H4 (cell line): ENCODE data around the gene UPK3BL2. TPM values are rescaled to one million over a fixed set of nuclear protein-coding genes. Genes with fewer than 3 reads are reported as not detected.
"Not testable (repeated sequence)": the region's sequence is repeated elsewhere in the genome, so short reads cannot be mapped to it uniquely, and the experiment has no call there.

Experiments
- DNase-seq: peaks from one replicate; pipeline ENCODE4 v3.0.0-alpha.2; 2015; ENCODE audit warnings: low spot score
- total RNA-seq: library from RNA; depleted of rRNA; stranded (reverse); fragments of >200 nt; shearing (Covaris generic); gene quantifications from 2 replicates; pipeline ENCODE4 v1.2.3, GENCODE V29; 2014

The UPK3BL2 gene
- total RNA-seq, 1 experiment from 2014 or later = 0.15 TPM

DNA sequence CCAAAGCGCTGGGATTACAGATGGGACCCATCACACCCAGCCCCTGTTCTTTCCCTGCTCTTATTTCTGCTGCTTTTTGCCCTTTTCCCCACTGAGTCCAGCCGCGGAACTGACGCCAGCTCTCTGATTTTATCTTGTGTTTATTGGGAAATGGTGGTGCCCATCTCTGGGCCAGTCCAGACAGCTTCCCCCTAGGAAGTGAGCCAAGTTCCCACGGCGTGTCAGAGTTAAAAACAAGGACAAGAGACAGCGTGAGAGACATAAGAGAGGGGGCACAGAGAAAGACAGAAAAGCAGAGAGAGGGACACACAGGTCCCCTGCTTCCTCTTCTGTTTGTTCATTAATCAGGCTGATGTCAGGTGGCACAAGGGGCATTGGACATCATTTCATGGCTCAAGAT lies 11.9 kb downstream of the UPK3BL2 start:
- DNase-seq = not testable (repeated sequence)

DNA sequence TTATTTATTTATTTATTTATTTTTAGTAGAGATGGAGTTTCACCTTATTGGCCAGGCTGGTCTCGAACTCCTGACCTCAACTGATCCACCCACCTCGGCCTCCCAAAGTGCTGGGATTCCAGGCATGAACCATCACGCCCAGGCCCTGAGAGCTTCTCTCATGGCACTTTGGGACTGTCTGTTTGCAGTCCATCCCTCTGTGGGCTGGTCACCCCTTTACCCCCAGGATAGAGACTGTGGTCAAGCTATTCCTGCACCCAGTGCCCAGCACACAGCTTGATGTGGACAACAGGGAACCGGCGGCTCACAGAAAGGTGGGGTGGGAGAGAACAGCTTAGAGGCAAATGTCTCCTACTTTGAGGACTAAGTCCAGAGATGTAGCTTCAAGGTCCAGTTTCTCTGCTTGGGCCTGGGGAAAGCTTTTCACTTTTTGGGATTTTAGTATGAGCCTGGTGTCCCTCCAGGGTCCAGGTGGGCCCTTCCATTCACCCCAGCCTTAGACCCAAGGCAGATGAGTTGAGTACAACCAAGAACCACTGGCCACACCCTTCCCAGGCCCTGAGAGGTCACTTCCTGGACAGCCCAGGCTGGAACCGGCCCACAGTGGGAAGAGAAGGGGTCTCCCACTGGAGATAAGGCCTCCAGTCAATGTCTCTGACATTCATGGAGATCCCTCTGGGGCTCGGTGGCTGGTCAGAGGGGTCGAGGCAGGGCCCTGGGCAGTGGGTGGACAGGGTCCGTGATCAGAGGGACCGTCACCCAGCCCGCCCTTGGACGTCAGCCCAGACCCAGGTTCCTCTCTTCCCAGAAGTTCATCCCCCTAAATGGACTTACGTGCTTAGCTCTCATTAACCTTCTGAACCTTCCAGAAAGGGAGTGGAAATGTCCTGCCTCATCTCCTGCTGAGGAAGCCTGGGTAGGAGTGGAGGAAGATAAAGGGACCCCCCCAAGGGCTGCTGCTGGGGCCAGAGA lies 15.4 kb downstream of the UPK3BL2 start:
- DNase-seq = not testable (repeated sequence)

DNA sequence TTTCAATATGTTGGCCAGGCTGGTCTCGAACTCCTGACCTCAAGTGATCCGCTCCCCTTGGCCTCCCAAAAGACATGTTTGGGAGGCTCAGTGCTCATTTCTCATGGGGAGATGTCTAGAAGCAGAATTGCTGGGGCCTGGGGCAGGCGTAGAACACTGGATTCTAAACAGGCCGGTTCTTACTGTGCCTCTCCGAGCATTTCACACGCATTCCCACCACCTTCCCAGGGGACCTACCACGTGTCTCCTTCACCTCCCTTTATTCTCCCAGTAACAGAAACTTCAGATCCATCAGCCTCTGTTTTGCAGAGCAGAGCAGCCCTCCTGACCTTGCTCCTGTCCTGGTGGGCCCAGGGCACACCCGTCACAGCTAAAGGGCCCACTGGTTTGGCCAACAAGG lies 16.3 kb downstream of the UPK3BL2 start:
- not testable (repeated sequence) for DNase-seq

DNA sequence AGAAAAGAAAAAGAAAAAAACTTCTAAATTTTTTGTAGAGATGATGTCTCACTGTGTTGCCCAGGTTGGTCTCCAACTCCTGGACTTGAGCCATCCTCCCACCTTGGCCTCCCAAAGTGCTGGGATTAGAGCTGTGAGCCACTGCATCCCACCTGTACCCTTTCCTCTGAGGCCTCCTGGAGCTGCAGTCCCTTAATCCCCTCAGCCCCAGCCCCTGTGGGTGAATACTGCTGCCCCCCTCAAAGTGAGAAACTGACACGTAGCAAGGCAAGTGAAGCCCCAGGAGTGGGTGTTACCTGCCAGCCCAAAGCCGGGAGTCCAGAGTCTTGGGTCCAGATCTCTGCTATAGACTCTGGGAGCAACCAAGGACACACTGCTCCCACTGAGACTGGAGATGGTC lies 18.7 kb downstream of the UPK3BL2 start:
- not testable (repeated sequence) for DNase-seq

DNA sequence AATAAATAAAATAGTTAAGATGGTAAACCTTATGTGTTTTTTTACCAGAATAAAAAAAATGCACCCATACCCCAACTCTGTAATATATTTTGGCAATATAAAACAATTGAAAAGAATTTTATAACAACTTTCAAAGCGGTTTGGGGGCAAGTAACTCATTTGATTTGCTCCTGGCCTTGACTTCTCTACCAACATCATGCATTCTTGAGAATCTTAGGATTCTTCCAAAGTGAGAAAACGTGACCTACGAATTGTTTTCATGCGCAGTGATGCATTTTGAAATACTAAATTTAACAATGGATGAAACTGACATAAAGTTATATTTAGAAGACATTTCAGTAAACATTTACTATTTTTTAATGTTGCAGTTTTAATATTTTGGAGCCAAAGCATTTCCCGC lies 22.7 kb downstream of the UPK3BL2 start:
- DNase-seq = not testable (repeated sequence)

DNA sequence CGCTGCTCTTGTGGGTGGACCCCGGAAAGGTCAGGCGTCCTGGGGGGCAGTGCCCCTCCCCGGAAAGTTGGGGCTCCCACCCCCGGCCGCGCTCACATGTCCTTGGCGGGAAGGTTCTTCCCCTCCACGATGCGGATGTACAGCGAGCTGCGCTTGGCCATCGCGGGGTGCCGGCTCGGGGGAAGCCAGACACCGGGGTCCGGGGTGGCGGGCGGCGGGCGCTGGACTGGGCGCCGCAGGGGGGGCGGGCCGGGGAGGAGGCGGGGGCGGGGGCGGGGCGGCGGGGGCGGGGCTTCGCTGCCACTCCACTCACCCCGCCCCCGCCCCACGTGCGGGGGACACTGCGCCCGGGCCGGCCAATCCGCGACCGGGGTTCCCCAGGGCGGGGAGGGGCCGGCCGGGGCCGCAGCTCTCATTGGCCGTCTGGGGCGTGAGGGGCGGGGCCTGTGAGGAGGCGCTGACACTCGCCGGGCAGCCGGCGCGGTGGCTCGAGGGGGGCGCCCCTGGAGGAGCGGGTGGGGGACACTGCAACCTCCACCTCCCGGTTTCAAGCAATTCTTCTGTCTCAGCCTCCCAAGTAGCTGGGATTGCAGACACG lies 25.8 kb downstream of the UPK3BL2 start, which contains the start of gene RASA4B:
TSS of gene RASA4B (minus strand) at position 228 of the 598 bp plus-strand sequence. CDS start at position 161, 67 bp downstream.
- DNase-seq = not testable (repeated sequence)

DNA sequence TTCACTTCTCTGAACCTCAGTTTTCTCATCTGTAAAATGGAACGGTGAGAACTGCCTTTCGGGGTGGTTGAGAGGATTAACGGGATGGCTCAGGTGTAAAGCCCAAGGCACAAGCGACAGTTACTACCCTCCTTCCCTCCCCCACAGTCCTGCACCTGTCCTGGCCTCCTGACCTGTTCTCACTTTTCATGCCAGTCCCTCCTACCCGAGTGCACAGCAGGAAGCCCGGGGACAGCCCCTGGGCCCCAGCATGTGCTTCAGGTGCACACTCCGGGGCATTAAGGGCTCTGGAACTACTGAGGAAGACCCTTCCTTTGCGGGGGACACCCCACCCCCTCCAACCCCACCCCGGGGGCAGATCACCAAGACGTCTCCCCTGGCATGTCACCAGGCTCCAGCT lies 26.5 kb downstream of the UPK3BL2 start:
- not testable (repeated sequence) for DNase-seq

DNA sequence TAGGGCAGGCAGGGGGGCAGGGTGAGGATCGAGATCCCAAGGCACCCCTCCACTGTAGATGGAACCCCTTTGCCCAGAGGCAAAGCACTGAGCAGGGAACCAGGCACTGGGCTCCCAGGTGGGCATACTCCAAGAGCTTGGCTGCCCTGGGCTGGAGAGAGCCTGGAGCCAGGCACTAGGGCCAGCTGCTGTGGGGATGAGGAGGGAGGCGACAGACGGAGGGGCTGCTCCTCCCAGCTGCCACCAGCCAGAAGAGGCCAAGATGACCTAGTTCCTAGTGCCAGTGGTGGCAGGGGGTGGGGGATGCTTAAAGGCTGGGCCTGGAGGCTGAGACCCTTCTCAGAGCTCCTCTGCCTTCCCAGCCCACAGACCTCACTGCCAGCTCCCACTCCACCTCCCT lies 27.6 kb downstream of the UPK3BL2 start:
- not testable (repeated sequence) for DNase-seq

DNA sequence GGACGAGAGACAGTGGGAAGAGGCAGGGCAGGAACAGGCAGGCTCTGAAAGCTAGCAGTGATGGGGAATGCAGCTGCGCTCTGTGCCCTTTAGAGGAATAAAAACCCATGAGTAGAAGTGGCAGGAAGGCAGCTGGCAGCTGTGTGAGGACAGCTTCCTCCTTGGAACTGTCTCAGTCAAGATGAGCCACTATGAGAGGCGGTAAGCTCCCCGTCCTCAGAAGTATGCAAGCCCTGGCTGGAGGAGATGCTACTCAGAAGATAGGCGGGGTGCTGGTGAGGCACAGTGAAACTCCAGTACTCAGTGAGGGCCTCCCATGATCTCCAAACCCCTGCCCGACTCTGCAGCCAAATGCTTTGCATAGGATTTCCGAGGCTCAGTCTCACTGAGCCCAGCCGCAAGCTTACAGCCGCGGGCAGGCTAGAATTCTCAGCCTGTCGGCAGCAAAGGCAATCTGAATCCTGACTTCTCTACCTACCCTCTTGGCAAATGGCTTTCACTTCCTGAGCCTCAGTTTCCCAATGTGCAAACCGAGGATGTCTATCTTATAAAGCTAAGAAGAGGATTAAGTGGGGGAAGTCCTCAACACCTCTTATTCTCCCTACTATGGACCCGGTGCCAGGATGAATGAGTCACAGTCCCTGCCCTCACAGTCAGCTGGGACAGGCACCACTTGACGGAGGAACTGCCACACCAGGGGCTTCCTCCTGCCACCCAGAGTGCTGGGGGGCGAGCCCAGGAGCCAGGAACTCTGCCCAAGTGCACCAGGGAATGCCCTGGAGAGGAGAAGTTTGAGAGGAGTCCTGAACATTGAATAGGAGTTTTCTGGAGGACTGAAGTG lies 28.4 kb downstream of the UPK3BL2 start:
- not testable (repeated sequence) for DNase-seq

DNA sequence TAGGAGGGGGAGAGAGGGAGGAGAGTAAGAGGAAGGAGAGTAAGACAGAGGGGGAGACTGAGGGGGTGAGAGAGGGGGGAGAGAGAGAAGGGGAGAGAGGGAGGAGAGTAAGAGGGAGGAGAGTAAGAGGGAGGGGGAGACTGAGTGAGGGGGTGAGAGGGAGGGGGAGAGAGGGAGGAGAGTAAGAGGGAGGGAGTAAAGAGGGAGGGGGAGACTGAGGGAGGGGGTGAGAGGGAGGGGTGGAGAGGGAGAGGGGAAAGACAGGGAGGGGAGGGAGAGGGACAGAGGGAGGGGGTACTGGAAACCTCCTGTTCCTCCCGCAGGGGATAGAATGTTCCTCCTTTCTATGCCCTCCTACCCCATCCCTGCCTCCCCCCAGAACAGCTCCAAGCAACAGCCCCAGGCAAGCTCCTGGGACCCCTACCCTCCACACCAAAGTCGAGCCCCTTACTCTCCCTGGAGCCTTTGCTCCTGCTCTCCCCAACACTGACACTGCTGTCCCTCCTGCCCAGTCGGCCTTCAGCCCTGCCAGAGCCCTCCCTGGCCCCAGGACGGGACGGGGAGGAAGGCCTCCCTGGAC lies 30.8 kb downstream of the UPK3BL2 start:
- DNase-seq = peak; percentile 84

DNA sequence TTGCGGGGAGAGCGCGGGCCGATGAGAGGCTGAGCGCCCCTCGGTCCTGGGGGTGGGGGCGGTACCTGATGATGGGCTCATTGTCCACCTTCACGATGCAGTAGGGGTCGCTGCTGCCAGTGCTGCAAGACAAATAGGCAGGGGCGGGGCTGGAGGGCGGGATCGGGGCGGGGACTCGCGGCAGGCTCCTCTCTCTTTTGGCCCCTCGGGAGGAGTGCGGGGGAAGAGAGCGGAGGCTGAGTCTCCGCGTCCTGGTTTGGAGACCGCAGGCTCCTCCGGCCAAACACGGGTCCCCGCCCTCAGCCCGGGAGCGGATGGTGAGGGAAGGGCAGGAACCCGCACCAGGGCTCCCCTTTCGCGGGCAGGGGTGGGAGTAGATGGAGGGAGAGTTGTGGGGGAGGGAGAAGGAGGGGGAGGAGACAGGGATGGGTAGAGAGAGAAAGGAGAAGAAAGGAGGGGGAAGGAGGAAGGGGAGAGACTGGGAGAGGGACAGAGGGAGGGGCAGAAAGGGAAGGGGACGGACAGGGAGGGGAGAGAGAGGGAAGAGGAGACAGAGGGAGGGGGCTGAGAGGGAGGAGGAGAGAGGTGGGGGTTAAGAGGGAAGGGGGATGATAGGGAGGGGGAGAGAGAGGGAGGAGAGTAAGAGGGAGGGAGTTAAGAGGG lies 31.5 kb downstream of the UPK3BL2 start:
- DNase-seq = not testable (repeated sequence)

DNA sequence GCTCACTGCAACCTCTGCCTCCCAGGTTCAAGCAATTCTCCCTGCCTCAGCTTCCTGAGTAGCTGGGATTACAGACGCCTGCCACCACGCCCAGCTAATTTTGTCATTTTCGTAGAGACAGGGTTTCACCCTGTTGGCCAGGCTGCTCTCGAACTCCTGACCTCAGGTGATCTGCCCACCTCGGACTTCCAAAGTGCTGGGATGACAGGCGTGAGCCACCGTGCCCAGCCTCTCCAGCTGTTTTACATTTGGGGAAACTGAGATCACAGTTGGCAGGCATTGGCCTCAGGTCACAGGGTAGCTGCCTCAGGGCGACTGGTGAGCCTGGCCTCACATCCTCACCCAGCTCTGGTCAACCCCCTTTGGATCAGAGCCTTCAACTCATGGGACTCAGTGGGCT lies 32.9 kb downstream of the UPK3BL2 start:
- not testable (repeated sequence) for DNase-seq

DNA sequence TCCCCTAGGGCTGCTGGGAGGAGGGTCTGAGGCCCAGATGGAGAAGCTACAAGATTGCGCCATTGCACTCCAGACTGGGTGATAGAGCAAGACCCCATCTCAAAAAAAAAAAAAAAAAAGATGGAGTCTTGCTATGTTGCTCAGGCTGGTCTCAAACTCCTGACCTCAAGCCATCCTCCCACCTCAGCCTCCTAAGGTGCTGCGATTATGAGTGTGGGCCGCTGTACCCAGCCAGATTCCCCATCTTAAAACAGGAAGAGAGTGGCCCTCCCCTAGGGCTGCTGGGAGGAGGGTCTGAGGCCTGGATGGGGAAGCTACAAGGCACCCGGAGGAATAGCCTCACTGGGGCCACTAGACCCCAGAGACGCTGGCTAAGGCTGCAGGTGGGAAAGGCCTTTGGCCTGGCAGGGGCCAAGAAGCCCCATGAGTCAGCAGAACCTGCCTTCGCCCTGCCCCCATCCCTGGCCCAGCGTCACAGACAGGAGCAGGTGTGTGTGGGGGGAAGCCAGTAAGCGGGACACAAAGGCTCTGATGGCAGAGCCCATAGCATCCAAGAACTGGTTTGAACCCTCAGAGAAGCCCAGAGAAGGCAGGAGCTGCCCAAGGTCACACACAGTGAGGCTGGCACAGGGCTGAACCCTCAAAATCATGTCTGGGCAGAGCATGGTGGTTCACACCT lies 35.9 kb downstream of the UPK3BL2 start:
- DNase-seq = not testable (repeated sequence)

DNA sequence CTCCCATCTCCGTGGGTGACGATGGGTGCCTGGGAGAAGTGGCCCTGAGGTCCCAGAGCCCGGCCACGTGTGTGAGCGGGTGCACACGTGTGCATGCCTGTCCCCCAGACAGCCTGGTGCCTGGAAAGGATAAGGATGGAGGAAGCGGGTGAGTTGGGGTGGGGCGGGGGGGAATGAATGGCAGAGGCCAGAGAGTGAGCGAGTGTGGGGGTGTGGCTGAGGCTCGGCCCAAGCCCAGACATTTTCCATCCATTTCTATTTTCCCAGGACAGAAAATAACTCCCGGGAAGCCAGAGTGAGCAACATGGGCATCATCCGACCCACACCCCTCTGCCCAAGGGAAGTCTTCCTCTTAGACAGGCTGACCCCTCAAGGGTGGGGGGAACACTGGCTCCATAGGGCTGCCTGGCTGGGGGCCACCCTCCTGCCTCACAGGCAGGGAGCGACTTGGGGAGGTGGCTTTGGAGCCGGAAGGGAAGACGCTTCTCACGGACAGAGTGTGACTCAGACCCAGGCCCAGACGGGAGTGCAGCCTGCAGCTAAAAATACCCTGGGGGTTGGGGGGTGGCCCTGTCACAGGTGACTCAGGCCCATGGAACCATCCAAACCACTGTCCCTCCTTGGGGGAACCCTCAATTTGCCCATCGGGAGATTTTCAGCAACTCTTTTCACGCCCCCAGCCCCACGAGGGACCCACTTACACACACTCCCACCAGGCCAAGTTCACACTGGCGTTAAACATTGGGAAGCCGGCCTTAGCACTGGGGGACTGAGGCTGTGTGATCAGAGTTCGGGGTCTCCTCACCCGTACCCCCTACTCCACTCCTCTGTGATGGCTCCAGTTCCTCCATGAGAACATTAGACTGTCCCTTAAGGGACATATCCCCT lies 38.0 kb downstream of the UPK3BL2 start:
- not testable (repeated sequence) for DNase-seq

DNA sequence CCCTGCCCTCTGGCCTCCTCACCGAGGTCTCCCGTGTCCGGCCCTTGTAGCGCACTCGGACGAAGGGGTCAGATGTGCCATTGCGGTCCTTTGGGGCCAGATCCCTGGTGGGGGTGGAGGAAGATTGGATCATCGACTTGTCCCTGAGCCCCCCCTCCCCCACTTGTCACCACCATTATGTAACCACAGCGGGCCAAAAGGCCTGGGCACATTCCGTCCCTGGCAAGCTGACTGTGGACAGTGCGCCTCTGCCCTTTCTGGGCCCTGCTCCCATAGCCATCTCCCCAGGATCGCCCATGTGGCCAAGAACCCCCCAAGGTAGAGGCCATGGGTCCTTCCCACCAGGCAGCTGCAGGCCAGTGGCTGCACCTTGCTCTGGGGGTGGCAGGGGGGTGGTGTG lies 40.4 kb downstream of the UPK3BL2 start:
- DNase-seq = not testable (repeated sequence)

DNA sequence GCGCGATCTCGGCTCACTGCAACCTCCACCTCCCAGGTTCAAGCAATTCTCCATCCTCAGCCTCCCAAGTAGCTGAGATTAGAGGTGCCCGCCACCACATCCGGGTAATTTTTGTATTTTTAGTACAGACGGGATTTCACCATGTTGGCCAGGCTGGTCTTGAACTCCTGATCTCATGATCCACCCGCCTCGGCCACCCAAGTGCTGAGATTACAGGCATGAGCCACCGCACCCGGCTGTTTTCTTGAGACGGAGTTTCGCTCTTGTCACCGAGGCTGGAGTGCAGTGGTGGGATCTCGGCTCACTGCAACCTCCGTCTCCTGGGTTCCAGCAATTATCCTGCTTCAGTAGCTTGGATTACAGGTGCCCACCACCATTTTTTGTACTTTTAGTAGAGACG lies 45.2 kb downstream of the UPK3BL2 start:
- DNase-seq = not testable (repeated sequence)

DNA sequence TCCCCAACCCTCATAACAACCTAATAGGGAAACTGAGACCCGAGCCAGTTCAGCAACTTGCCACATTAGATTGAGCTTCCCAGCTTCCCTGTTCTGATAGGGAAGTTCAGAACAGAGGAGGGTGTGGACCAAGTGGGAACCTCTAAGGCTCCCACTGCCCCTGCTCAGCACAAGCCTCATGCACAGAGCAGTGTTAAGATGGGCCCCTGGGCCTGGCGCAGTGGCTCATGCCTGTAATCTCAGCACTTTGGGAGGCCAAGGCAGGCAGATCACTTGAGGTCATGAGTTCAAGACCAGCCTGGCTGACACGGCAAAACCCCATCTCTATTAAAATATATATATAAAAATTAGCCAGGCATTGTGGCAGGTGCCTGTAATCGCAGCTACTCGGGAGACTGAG lies 46.2 kb downstream of the UPK3BL2 start:
- DNase-seq = not testable (repeated sequence)

DNA sequence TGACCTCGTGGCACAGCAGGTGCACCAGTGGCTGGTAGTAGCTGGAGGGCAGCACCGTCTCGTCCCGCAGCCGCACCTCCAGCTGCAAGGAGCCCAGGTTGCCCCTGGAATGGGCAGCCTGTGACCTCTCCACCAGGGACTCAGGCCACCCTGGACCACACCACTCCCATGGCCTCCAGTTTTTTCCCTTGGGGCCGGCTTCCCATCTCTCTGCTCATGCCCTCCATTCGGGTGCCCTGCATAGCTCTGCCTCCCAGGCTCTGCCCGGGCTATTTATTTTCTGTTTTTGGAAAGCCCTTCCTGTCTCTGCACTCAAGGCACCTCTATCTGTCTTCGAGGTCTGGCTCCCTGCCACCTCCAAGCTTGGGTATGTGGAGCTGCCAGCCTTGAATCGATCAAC lies 46.6 kb downstream of the UPK3BL2 start:
- peak; percentile 1 for DNase-seq

DNA sequence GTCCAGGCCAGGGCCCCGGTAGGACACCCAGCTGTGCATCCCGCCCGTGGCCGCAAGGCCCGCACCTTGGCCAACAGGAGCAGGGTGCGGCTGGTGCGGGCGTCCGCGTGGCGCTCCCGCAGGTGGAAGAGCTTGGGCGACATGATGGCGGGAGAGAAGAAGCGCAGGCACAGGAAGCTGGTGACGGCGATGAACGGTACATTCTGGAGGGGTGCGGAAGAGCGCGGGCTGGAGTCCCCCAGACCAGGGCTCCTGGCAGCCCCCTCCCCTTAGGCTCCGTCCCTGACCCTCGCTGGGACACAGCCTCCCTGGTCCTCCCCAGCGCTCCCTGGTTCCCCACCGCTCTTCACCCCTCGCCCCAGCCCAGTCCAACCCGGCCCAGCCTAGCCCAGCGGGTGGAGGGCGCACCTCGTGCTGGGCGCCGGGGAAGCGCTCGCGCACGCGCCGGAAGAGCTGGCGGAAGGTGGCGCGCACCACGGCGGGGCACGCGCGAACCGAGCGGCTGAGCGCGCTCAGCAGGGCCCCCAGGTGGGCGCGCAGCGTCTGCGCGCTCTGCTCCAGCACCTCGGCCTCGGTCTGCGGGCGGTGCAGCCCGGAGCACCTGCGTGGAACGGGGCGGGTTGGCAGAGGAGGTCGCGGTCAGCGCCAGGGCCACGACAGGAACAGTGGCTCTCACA lies 48.9 kb downstream of the UPK3BL2 start:
- not testable (repeated sequence) for DNase-seq
